HCEC 1CT (cell line): Measurements from ENCODE around the gene NHEJ1.

Source experiments
- DNase-seq: peaks from one replicate; pipeline ENCODE4 v3.0.0-alpha.2; 2017

The NHEJ1 gene

GRCh38 chr2:219056896-219057708, 103.5 kb downstream of the NHEJ1 start:
- no peak for DNase-seq

DNA sequence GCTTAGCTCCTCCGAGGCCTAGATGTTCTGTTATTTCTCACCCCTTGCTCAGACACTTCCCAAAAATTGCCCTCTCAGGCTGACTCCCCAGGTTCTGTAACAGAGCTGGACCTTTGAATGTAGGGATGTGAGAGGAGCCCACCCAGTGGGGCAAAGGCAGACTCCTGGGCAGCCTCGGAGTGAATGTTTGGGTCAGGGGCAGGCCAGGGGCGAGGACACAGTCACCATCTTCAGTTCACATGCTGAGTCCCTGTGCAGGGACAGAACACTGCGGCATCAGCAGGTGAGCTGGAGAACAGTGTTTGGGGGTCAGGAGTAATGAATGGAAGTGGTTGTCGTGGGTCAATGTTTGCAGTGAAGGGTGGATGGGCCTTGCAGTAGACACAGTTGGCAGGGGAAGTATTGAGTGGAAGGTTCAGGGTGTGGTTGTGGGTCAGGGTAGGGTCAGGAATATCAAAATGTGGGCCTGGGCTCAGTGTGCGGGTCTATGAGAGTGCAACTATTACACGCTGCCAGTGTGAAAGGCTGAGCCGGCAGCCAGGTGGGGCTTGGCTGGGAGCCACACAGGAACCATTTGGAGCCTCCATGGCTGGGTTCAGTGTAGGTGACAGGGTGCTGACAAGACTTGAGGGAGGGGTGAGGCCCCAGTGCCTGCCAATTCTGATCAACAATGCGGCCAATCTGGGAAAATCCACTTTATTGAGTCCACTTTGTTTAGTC, 104.3 kb downstream of the NHEJ1 start:
- DNase-seq = no peak

GRCh38 chr2:219054956-219055903, 105.4 kb downstream of the NHEJ1 start:
- no peak for DNase-seq

GRCh38 chr2:219049282-219049681, 111.3 kb downstream of the NHEJ1 start:
- no peak for DNase-seq

- no peak for DNase-seq
Measured at GRCh38 chr2:219045937-219046550, 114.6 kb downstream of the NHEJ1 start.

DNA sequence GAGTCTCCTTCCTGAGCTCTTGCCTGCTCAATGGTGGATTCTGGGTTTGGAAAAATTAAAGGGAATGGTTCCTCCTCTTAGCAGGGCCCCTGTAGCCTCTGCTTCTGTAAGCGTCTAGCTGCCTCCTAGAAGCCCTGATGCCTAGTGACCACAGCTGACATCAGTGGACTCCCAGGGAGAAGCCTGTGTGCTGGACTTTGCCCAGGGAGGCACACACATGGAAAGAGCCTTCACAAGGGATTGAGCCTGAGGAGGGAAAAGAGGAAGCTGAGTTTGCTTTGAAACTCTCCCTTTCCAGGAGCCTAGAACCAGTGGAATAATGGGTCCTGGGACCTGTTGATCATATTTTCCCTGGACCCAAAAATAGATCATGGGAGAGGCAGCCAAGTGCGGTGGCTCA, 117.9 kb downstream of the NHEJ1 start:
- DNase-seq = no peak

GRCh38 chr2:219042157-219042556, 118.5 kb downstream of the NHEJ1 start:
- DNase-seq = no peak

- DNase-seq = peak; percentile 48
Measured at GRCh38 chr2:219041252-219041651, 119.4 kb downstream of the NHEJ1 start, which contains the start of gene CFAP65. Gene CFAP65 (minus strand): TSS chr2:219041516. CDS start chr2:219039048, 2,468 bp downstream.

- no peak for DNase-seq
Measured at GRCh38 chr2:219038600-219038999, 122.0 kb downstream of the NHEJ1 start.

DNA sequence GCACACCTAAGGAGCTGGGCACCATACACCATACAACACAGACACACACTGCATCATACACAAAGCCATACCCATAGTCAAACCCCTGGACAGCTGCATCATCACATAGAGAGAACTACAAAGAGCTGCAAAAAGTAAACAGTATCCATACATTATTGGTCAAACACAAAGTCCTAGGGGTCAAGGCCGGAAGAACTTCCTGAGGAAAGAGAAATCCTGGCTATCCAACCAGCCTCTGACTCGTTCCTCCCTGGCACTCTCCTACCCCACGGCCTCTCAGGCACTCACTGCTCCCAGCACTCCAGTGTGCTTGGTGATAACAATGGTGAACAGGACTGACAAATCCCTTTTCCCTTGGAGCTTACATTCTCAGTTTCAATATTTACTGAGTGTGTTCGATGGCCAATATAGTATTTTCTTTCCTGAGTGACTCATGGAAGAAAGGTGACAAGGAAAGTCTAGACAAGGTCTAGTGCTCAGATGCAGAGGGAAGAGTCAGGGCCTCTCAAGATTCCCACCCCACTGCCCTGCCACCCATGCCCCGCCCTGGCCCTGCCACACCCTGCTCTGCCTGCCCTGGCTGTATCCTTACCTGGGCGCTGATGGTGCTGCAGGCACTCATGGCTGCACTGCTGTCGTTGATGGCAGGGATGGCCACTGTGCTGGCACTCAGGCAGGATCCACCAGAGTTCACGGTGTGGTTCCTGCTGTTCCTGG, 122.7 kb downstream of the NHEJ1 start:
- no peak for DNase-seq

GRCh38 chr2:219035942-219036341, 124.7 kb downstream of the NHEJ1 start:
- DNase-seq = no peak

- DNase-seq = no peak
Measured at GRCh38 chr2:219034823-219035222, 125.8 kb downstream of the NHEJ1 start.

GRCh38 chr2:219032051-219032745, 128.4 kb downstream of the NHEJ1 start:
- no peak for DNase-seq

DNA sequence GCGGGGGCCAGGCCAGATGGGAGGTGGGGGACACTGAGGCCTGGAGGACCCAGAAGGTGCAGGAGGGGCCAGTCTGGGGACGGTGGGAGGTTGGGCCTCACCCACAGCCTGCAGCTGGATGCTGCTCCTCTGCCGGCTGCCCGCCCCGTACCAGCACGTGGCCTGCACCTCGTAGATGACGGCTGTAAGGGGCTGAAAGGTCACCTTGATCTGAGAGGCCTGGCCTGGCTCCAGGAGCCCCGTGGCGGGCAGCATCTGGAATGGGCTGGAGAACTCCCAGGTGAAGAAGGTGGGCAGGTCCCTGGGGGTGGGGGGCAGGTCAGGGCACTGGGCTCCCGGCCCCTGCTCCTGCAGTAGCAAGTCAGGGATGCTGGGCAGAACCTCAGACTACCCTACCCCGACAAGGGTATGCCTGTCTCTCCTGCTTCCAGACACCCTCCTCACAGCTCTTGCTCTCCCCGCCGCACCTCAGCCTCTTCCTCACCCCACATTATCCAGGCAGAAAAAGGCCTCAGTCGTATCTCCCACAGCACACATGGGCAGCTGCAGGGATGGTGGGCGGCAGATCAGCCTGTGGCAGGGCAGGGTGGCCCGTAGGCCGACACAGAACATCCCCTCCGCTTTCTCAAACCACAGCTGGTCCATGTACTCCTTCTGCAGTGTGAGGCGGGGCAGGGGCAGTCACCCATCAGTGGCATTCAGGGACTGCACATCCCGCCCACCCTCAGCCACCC, 129.4 kb downstream of the NHEJ1 start:
- DNase-seq = no peak

- DNase-seq = no peak
Measured at GRCh38 chr2:219030177-219030940, 130.3 kb downstream of the NHEJ1 start.

- peak; percentile 62 for DNase-seq
Measured at GRCh38 chr2:219029829-219030165, 130.8 kb downstream of the NHEJ1 start.

DNA sequence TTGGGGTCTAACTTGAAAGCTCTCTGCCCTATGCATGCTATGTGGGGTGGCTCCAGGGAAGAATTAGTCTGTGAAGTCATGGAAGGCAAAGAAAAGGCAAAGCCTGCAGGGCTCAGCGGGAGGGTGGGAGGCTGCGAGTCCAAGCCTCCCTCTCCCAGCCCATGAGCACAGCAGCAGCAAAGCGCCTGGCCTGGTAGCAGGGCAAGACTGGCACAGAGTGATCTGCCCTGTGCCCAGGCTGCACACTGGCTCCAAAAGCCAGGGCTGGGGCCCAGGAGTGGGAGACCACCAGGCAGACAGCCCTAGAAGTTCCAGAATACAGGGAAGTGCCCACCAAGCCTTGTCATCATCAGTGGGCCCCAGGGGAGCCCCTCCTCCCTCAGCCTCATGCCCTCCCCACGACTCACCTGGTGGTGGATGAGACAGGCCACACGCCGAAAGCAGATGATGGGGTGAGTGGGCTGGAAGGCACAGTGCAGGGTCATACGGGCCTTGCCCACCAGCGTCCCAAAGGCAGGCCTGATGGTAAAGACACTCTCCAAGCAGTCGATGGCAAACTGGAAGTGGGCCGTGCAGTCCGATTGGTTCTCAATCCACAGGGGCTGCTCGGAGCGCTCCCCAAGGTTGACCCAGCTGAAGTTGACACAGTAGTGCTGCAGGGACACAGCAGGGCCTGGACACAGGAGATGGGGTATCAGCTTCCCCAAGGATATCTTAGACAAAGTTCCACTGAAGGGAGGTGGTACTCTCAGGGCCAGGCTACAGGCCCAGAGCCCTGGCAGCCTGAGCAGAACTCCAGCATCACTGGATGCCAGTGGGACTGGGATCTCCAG, 131.4 kb downstream of the NHEJ1 start:
- no peak for DNase-seq

DNA sequence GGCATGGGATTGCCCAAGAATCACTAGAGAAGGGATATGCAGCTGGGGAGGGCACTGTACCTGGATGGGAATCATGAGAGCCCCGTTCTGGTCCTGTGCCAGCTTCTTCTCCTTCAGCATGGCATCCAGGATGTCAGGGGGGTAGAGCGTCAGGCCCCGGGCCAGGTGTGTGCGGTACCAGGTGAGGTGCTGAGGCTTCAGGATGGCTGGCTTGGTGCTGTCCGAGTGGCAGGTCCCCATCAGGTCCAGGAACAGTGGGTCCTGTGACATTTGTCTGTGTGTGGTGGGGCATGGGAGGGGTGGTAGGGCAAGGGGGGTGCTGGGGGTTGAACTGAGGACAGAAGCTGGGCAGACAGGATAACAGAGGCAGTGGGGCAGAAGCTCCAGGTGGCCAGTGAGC, 132.5 kb downstream of the NHEJ1 start:
- no peak for DNase-seq

- DNase-seq = no peak
Measured at GRCh38 chr2:219027511-219028055, 133.0 kb downstream of the NHEJ1 start.
